AG04449 (cell line): ENCODE results near the gene CSDE1.

ENCODE experiments used
- CTCF ChIA-PET: fragments of 350-600 bp; formaldehyde crosslinking; extraction: SDS; loops from one replicate; lab custom pipeline; 2021; ENCODE audit warnings: antibody characterized with exemption; lab: Yijun Ruan, JAX
- POLR2A ChIA-PET: fragments of 400-600, 350-600 bp; formaldehyde crosslinking; extraction: SDS; loops from one replicate; lab custom pipeline; 2020; ENCODE audit warnings: antibody characterized with exemption, inconsistent platforms; lab: Yijun Ruan, JAX
- DNase-seq: peaks from one replicate; pipeline ENCODE4 v3.0.0-alpha.2; 2010; ENCODE audit warnings: low read depth, low spot score
- H3K4me3 ChIP-seq: 2 replicates; pipeline ENCODE4 v1.5.1; 2011; ENCODE audit warnings: low read depth, mild to moderate bottlenecking, control low read depth, low read length
- TF ChIP-seq, protein P1 (sequence below): IDR thresholded peaks from one replicate; pipeline ENCODE4 v1.5.1; 2011; ENCODE audit warnings: mild to moderate bottlenecking, moderate library complexity, low read length, control low read depth, inconsistent platforms; ENCODE audit not compliant: insufficient read depth; ENCODE audit errors: missing control alignments

The CSDE1 gene

DNA sequence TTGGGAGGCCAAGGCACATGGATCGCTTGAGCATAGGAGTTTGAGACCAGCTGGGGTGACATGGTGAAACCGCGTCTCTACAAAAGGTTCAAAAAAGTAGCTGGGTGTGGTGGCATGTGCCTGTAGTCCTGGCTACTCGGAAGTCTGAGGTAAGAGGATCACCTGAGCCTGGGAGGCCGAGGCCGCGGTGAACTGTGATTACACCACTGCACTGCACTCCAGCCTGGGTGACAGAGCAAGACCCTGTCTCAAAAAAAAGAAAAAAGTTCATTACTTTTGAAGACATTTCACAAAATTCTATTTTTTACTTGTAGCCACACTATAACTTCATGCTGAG lies 85.9 kb downstream of the CSDE1 start:
- POLR2A ChIA-PET, result no interaction called here
- H3K4me3 ChIP-seq, result no peak overlapping the region
- TF ChIP-seq, protein P1, sequence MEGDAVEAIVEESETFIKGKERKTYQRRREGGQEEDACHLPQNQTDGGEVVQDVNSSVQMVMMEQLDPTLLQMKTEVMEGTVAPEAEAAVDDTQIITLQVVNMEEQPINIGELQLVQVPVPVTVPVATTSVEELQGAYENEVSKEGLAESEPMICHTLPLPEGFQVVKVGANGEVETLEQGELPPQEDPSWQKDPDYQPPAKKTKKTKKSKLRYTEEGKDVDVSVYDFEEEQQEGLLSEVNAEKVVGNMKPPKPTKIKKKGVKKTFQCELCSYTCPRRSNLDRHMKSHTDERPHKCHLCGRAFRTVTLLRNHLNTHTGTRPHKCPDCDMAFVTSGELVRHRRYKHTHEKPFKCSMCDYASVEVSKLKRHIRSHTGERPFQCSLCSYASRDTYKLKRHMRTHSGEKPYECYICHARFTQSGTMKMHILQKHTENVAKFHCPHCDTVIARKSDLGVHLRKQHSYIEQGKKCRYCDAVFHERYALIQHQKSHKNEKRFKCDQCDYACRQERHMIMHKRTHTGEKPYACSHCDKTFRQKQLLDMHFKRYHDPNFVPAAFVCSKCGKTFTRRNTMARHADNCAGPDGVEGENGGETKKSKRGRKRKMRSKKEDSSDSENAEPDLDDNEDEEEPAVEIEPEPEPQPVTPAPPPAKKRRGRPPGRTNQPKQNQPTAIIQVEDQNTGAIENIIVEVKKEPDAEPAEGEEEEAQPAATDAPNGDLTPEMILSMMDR, result no peak
- CTCF ChIA-PET, result interaction anchor here (0.6 to 7.2 kb wide), 8 partner anchors 8 to 384 kb away, joined by 3 to 63 read pairs (median 4); partner anchors contain the start of gene BCAS2
- no peak for DNase-seq

DNA sequence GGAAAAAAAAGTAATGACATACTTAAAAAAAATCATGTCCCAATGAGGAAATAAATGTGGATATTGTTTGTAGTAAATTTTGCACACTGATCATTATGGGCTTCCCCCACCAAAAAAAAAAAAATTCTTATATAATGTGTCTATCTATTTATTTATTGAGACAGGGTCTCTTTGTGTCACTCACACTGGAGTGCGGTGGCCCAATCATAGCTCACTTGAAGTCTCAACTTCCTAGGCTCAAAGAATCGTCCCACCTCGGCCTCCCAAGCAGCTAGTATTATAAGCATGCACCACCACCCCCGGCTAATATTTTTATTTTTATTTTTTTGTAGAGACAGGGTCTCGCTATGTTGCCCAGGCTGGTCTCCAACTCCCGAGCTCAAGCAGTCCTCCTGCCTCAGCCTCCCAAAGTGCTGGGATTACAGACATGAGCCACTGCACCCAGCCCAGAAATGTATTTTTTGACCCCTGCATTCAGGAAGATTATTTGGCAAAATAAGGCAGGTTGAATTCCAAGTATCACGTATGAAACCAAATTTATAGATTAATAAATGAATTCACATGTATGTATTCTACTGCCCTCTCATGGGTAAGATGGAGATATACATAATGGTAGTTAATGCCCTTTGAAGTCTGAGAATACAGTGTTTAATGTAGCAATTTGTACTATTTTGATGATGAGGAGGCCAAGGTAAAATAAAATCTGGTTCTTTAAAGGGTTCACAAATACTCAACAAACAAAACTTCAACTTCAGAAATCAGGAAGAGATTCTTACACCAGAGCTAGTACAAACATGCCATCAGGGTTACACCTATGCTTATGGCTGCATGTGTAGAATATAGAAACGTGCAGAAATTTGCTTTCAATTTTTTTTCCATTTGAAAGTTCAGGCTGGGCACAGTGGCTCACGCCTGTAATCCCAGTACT lies 86.5 kb downstream of the CSDE1 start:
- CTCF ChIA-PET, result interaction anchor here (0.6 to 7.2 kb wide), 13 partner anchors 9 to 694 kb away, joined by 3 to 63 read pairs (median 3); partner anchors contain the start of genes AMPD1 and BCAS2
- TF ChIP-seq, protein P1, result peak; percentile 19
- no peak overlapping the region for H3K4me3 ChIP-seq
- POLR2A ChIA-PET, result no interaction called here
- no peak for DNase-seq

DNA sequence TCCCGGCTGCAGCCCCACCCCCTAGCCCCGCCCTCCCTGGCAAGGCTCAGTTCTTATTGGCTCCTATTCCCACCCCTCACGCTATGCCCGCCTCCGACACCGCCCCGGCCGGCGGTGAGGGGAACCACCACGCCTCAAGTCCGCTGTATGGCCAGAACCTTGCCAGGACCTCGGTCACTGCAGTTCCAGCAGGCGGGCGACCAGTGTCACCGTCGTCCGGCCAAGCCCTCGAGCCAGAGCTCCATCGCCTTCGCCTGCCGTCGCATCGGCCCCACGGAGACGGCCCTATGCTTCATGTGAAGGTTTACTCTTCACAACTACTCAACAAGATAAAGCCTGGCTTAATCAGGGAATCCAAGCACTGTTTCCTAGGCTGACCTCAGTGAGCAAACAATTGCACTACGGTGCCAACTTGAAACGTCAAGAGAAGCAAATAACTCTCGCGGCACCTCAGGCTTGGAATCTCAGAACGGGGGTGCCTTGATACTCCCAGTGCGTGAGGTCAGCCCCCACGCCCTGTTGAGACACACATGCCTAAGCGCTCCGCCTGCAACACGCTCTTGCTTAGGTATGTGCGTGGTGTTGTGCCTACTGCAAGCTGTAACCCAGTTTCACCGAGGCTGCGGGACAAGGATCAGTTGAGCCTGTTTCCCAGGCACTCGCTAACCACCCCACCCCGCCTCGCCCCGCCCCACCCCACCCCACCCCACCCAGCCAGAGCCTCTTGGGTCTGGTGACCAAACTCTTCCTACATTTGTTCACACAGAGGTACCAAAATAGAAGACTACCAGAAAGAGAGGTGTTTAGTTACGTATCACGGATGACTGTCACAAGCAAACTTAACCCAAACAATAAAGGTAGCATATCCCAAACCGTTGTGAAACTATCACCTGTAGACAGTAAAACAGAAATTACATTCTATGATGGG lies 87.4 kb downstream of the CSDE1 start:
- DNase-seq, result peak; percentile 40
- ChIA-PET CTCF (interaction anchor here (0.6 to 7.2 kb wide), 11 partner anchors 10 to 693 kb away, joined by 3 to 63 read pairs (median 5); partner anchors contain the start of gene AMPD1), POLR2A (no interaction called here)
- peak overlapping the region; percentile 79 for H3K4me3 ChIP-seq
- TF ChIP-seq, protein P1, result no peak

DNA sequence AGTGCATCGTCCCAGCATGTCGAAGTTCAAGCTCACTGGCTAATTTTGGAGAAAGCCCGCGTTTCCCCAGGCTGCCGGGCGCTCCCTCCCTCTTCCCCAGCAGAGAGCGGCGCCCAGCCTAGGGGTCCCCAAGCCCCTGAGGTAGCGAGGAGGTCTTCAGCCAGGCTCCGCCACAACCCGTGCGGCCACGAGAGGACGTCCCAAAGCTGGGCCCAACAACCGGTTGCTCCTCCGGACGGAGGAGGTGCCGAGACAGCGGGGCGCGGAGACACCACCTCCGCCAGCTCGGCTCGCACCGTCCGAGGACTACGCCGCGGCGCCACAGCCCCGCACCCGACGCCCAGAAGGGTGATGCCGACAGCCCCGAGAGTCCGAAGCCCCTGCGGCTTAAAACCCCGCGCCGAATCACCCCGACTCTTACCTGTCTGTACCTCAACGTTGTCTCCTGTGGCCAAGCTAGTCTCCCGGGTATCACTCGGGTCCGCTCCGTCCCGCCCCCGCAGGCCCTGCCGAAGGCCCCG lies 88.2 kb downstream of the CSDE1 start, which contains the start of gene DENND2C:
Gene DENND2C (minus strand): TSS at position 488 of the 521 bp plus-strand sequence. CDS start 44,065 bp downstream, outside the sequence.
- no peak for DNase-seq
- CTCF ChIA-PET, result interaction anchor here (0.6 to 7.2 kb wide), 5 partner anchors 9 to 387 kb away, joined by 3 to 63 read pairs (median 6); partner anchors contain the start of gene AMPD1
- TF ChIP-seq, protein P1, result peak; percentile 19
- POLR2A ChIA-PET, result no interaction called here
- H3K4me3 ChIP-seq, result peak within 1 kb of the TSS; percentile 79

DNA sequence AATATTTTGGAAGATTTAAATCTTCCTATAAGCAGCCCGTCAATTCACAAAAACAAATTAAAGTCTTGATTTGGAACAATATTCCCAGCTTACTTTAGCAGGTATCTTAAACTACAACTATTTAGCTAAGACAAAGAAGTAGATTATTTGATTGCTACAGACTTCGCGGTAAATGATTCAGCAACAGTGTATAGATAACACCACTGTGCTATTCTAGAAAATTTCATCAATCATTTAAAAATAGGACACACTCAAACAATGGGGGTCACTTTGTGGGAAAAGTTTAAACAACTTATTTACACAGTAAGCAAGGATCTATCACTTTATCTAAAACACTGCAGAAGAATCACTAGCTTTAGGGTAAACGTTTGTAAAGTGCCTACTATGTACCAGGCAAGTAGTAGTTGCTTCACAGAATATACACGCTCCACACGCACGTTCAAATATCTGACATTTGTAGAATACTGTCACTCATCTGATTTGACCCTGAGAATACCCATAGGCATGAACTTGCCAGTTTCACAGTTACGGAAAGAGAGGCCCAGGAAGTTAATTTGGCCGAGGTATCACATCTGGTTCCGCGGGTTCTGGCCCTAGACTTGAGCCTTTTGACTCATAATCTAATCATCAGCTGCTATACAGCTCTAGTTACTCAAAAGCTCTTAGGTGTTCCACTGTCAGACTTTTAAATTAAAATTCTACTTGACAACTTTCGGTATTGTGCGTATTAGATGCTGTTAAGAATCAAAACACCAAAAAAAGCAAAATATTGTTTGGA lies 88.8 kb downstream of the CSDE1 start:
- TF ChIP-seq, protein P1, result no peak
- H3K4me3 ChIP-seq, result peak overlapping the region; percentile 79
- CTCF ChIA-PET, result interaction anchor here (1.2 to 7.2 kb wide), 4 partner anchors 9 to 386 kb away, joined by 3 to 63 read pairs (median 7); no protein-coding TSS in a partner anchor
- POLR2A ChIA-PET, result no interaction called here
- no peak for DNase-seq
